NCI-H526 treated with DMSO at 0.1 percent for 48 hours (cell line): ENCODE measurements around the gene TPGS1.
A peak's percentile ranks its signal among the peaks of the same experiment; 100 is the strongest.

Experiments
- DNase-seq: peaks from one replicate; lab custom pipeline; 2025; lab: John Stamatoyannopoulos, UW

The TPGS1 gene

DNA sequence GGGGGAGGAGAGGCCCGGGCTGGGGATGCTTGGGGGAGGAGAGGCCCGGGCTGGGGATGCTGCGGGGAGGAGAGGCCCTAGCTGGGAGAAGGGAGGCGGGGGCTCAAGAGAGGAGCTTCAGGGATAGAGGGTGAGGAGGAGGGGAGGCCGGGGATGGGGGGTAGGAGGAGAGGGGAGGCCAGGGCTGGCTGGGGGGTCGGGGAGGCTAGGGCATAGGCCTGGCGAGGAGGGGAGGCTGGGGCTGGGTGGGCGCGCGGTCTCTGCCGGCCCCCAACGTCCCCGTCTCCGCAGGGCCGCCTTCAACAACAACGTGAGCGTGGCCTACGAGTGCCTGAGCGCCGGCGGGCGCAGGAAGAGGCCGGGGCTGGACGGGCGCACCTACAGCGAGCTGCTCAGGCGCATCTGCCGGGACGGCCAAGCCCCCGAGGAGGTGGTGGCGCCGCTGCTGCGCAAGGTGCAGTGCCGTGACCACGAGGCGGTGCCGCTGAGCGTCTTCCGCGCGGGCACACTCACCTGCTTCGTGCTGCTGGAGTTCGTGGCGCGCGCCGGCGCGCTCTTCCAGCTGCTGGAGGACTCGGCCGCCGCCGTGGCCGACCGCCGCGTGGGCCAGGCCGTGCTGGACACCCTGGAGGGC lies 11.4 kb downstream of the TPGS1 start:
- no peak for DNase-seq

- DNase-seq: no peak
Observed at GRCh38 chr19:519449-519865, 12.2 kb downstream of the TPGS1 start.

DNA sequence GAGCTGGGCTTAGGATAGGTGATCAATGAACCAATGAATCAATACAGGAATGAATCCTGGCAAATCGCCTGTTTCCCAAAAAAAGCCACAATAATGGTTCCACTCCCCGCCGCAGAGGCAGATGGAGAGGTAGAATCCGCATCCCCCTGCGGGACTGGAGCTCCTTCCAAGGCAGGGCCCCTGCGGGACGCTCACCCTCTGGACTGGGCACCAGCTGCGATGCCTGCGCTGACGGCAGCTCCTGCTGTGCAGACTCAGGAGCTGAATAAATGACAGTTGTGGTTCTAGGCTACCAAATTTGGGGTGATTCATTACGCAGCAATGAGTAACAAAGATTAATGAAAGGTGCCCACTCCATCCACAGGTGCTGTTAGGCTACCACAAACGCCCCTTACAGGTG lies 15.4 kb downstream of the TPGS1 start:
- no peak for DNase-seq

DNA sequence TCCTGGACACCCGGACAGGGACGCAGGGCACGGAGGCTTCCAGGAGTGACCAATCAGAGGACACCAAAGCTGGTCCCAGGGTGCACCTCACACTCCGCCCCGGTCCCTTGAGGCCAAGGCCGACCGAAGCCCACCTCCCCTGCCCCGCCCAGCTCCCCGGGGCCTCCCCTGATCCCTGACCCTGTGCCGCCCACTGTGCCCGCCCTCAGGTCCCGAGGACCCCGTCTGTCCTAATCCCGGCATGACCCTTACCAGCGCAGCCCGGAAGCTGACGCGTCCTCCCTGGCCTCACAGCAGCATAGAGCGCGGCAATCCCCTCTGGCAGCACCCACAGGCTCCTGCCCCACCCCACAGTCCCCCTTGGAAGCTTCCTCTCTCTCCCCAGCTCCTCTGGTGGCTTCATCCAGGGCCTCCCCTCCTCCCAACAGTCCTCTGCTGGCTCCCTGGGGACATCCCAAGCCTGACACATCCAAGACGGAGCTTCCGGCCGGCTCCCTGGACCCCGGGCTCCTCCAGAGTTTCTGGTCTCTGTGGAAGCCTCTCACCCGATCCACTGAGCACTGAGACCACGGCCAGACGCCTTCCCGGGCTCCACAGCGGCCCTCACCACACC lies 16.9 kb downstream of the TPGS1 start:
- DNase-seq: no peak

GRCh38 chr19:525029-525428 lies 17.7 kb downstream of the TPGS1 start:
- DNase-seq: no peak

- DNase-seq: no peak
Observed at GRCh38 chr19:525857-526419, 18.6 kb downstream of the TPGS1 start.

- DNase-seq: no peak
Observed at GRCh38 chr19:530134-531008, 23.1 kb downstream of the TPGS1 start.

DNA sequence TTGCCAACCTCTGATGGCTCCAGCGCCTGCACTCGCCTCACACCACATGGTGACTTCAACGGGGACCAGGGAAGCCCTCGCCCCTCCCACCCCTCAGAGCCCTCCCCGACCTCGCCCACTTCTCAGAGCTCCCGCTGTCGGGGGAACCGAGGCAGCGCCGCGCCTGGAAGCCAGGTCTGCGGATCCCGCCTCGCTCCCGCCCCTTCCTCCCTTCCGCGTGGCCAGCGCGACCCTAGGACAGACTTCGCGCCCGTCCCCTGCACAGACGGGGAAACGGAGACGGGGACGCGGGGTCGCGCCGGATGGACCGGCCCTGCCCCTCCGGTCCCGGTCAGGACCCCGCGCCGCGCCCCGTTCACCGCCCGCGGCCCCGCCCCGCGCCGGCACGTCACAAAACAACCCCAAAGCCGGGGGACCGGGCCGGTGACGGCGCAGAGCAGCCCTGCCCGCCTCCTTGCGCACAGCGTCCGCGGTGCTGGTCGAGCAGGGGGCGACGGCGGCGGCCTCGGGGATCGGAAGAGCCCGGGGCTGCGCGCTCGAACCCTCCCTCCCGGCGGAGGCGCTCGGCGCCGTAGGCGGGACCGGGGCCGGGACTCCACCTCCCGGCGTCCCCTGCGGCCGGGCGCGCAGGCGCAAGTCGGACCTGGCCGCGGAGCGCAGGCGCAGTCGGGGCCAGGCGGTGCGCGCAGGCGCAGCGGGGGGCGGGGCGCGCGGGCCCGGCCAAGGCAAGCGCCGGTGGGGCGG lies 23.9 kb downstream of the TPGS1 start:
- DNase-seq: peak; percentile 19

DNA sequence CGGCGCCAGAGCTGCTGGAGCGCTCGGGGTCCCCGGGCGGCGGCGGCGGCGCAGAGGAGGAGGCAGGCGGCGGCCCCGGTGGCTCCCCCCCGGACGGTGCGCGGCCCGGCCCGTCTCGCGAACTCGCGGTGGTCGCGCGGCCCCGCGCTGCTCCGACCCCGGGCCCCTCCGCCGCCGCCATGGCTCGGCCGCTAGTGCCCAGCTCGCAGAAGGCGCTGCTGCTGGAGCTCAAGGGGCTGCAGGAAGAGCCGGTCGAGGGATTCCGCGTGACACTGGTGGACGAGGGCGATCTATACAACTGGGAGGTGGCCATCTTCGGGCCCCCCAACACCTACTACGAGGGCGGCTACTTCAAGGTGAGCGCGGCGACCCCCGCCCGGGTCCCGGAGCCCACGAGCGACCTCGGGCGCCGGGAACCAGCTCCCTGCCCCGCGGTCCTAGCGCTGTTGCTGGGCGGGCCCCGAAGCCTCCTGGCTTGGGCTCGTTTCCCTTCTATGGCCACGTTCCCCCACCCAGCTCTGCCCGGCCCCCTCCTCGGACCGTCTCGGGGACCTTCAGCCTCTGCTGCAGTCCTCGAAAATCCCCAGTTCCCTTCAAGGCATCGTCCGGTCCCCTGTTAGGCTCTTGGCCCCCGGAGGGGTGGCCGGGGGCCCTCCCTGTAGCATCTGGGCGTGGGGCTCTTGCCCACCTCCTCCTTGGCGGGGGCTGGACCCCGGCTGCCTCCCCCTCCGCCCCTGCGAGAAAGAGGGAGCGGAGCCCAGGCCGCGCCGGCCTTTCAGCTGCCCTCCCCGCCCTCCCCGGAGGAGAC lies 24.7 kb downstream of the TPGS1 start, which contains the start of gene CDC34:
Gene CDC34, plus strand, starts transcription at position 8 of the 808 bp plus-strand sequence. Its CDS starts 172 bp downstream, at position 180.
- peak; percentile 10 for DNase-seq

GRCh38 chr19:532561-533363 lies 25.5 kb downstream of the TPGS1 start:
- peak; percentile 11 for DNase-seq

DNA sequence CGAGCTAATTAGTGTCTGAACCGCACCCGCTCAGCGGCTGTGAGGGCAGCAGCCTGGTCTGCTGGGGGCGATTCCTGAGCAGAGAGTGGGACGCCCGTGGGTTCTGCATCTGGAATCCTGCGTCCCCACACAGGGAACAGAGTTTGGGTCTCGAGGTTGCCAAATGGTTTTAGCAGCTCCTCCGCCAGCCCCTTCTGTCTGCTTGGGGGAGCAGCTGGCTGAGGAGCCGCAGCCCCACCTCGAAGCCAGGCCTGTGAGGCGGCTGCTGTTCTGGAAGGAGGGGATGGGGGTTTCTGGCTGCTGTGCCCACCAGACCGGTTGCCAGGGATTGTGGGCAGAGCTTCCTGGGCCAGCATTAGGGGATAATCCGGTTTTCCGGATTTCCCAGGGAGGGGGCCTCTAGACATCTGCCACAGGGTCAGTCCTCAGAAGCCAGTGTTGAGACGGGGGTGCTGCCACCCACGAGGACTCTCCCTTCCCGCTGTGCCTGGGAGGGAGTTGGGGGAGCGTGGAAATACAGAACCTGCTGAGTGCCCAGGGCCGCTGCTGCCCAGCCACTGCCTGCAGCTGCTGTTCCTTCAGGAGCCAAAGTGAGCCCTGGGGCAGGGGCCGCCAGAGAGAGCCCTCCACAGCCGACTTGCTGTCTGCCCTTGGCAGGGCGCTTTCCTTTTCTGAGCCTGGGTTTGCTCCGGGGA lies 26.2 kb downstream of the TPGS1 start:
- DNase-seq: no peak

DNA sequence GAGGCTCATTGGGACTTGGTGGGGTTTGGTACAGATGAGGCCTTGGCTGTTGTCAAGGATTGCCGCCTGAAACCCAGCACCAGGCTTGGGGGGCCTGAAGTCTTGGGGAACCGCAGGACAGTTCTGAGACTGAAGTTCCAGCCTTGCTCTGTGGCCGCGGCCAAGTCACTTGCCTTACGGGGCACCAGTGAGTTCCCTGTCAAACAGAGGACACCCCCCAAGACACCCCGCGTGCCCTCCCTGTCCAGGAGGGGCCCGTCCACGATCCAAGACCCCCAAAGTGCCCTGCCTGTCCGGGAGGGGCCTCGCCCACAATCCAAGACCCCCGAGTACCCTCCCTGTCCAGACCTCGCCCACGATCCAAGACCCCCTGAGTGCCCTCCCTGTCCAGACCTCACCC lies 26.8 kb downstream of the TPGS1 start:
- no peak for DNase-seq

GRCh38 chr19:535017-535835 lies 27.9 kb downstream of the TPGS1 start:
- no peak for DNase-seq

DNA sequence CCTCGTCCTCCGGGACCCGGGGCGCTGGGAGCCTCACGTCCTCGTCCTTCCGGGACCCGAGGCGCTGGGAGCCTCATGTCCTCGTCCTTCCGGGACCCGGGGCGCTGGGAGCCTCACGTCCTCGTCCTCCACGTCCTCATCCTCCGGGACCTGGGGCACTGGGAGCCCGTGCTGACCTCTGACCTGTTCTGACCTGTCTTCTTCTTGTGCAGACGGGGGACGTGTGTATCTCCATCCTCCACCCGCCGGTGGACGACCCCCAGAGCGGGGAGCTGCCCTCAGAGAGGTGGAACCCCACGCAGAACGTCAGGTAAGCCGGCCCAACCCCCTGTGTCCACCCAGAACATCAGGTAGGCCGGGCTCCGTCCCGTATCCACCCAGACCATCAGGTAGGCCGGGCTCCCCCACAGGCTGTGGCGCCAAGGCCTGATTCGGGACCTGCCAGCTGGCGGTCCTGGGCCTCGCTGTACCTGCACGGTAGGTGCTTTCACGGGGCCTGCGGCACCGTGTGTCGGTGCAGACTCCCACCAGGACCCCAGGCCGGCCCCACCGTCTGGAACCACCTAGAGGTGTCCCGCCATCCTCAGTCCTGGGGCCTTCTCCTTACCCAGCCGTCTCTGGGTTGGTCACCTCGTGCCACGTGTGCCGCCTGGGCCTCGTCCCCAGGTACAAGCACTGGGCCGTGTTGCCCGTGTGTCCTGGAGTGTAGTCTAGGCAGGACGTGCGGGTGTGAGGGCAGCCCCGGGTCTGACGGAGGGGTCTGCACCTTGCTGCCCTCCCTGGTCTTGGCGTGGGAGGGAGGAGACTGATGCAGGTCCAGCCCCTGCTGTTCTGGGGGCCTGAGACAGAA lies 29.0 kb downstream of the TPGS1 start:
- no peak for DNase-seq

- no peak for DNase-seq
Observed at GRCh38 chr19:536881-537404, 29.6 kb downstream of the TPGS1 start.

GRCh38 chr19:538641-539428 lies 31.5 kb downstream of the TPGS1 start:
- no peak for DNase-seq
